Endodermal cell (in vitro differentiated cells): Measurements from ENCODE around the gene STX18. TPM values are rescaled to one million over a fixed set of nuclear protein-coding genes. Genes with fewer than 3 reads are reported as not detected.

ENCODE experiments used
- DNase-seq: peaks from one replicate; pipeline ENCODE4 v3.0.0-alpha.2; 2017
- H3K27ac ChIP-seq: 2 replicates; pipeline ENCODE4 v1.5.1; 2013; ENCODE audit warnings: mild to moderate bottlenecking, low read depth, low read length, moderate library complexity
- H3K27me3 ChIP-seq: 2 replicates; pipeline ENCODE4 v1.6.1; 2013; ENCODE audit warnings: mild to moderate bottlenecking, low read length, moderate library complexity; ENCODE audit not compliant: insufficient read depth, control insufficient read depth, poor library complexity, severe bottlenecking
- H3K36me3 ChIP-seq: 2 replicates; pipeline ENCODE4 v1.7.0; 2013; ENCODE audit warnings: mild to moderate bottlenecking, low read length, moderate library complexity; ENCODE audit not compliant: control insufficient read depth, insufficient read depth
- H3K4me1 ChIP-seq: one replicate; pipeline ENCODE4 v1.7.0; 2013; ENCODE audit warnings: low read length; ENCODE audit not compliant: control insufficient read depth, insufficient read depth
- H3K4me3 ChIP-seq: 2 replicates; pipeline ENCODE4 v1.5.1; 2013; ENCODE audit warnings: mild to moderate bottlenecking, low read length, moderate library complexity
- H3K9ac ChIP-seq: 2 replicates; pipeline ENCODE4 v1.6.1; 2013; ENCODE audit warnings: mild to moderate bottlenecking, low read length, moderate library complexity; ENCODE audit not compliant: poor library complexity, severe bottlenecking; ENCODE audit errors: extremely low read depth
- H3K9me3 ChIP-seq: 2 replicates; pipeline ENCODE4 v1.6.1; 2013; ENCODE audit warnings: mild to moderate bottlenecking, low read length, moderate library complexity; ENCODE audit not compliant: control insufficient read depth
- H3K27ac Mint-ChIP-seq: 2 replicates; pipeline ENCODE4 v1.8.0; 2020; ENCODE audit warnings: mixed read lengths
- H3K27me3 Mint-ChIP-seq: 2 replicates; pipeline ENCODE4 v1.8.0; 2021; ENCODE audit warnings: mild to moderate bottlenecking, mixed read lengths; ENCODE audit not compliant: insufficient read depth
- H3K36me3 Mint-ChIP-seq: 2 replicates; pipeline ENCODE4 v1.8.0; 2020; ENCODE audit warnings: low read depth, mixed read lengths
- H3K4me1 Mint-ChIP-seq: 2 replicates; pipeline ENCODE4 v1.8.0; 2020; ENCODE audit warnings: mixed read lengths
- H3K4me3 Mint-ChIP-seq: 2 replicates; pipeline ENCODE4 v1.8.0; 2020; ENCODE audit warnings: mild to moderate bottlenecking, moderate library complexity, mixed read lengths
- H3K9me3 Mint-ChIP-seq: 2 replicates; pipeline ENCODE4 v1.8.0; 2020; ENCODE audit warnings: mild to moderate bottlenecking, mixed read lengths
- WGBS, 2 experiments: methylation state at CpG; one replicate each; pipeline versions ENCODE4 v1.1.5 to v1.1.7; 2013; ENCODE audit warnings: missing lambda C conversion rate in 2 of 2, mixed read lengths in 1 of 2; ENCODE audit not compliant: insufficient coverage in 1 of 2, insufficient read length in 1 of 2; 5-methylcytosine and 5-hydroxymethylcytosine counted together
- total RNA-seq, 2 donors: library from RNA; stranded (reverse); fragmentation: NEBNext Ultra II Directional in 1 of 2; extraction: Animal tissue kit (Norgen Biotek cat#: 25700) in 1 of 2; gene quantifications; 2 replicates in 1 of 2; 3 replicates in 1 of 2; pipeline ENCODE4 v1.2.1, GENCODE V29; 2021
- TF ChIP-seq, protein P1 (sequence below): fragments of 200-600 bp; sonication (generic); conservative IDR thresholded peaks from 2 replicates; pipeline ENCODE4 v1.5.0; 2021; ENCODE audit warnings: antibody characterized with exemption, mild to moderate bottlenecking

Gene STX18
- total RNA-seq, 2 donors from 2014 or later = 26.9 to 33.3 TPM

DNA sequence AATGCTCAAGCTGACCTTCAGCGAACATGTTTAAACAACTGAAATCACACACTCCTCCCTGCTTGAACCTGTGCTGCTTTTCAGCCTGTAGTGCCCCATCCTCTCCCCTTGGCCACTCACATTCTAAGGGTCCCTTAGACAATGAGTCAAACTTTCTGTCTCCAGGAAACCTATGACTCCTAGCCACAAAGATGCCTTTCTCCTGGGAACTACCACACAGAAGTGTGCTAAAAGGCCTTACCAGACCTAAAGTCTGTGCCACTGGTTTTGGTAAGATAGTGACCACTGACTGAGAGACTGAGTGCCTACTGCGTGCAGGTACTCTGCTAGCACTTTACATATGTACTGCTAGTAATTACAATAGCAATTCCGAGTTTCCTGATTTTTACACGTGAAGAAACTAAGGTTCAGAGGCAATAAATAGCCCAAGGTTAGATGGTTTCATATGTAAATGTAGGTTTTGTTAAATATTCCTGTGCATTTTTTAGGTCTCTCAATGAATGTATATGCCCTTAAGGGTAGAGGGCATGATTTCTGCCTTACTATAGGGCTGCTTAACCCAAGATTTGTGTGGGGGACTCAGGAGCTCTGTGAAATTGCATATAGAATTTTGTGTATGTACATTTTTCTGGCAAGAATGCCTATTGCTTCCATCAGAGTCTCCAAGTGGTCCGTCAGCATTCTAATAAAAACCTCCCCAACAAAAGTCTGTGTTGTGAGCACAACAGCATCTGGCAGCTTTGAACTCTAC, 83.9 kb downstream of the STX18 start:
- DNase-seq = no peak
- peaks cover 51% of the 10 kb centered on the region for H3K36me3 ChIP-seq
- WGBS, 2 experiments = 56 to 66% methylated on average over 4 to 5 of the region's 5 CpGs
- no peak overlapping the region for H3K27ac ChIP-seq
- Mint-ChIP-seq H3K4me1 (peaks cover 19% of the 10 kb centered on the region), H3K27me3 (no peaks in the 10 kb centered on the region), H3K4me3 (no peak overlapping the region), H3K27ac (no peak overlapping the region), H3K36me3 (peaks cover 29% of the 10 kb centered on the region), H3K9me3 (no peaks in the 10 kb centered on the region)
- H3K4me1 ChIP-seq = peaks cover 6% of the 10 kb centered on the region
- no peak overlapping the region for H3K4me3 ChIP-seq
- H3K9me3 ChIP-seq = no peaks in the 10 kb centered on the region
- TF ChIP-seq, protein P1, sequence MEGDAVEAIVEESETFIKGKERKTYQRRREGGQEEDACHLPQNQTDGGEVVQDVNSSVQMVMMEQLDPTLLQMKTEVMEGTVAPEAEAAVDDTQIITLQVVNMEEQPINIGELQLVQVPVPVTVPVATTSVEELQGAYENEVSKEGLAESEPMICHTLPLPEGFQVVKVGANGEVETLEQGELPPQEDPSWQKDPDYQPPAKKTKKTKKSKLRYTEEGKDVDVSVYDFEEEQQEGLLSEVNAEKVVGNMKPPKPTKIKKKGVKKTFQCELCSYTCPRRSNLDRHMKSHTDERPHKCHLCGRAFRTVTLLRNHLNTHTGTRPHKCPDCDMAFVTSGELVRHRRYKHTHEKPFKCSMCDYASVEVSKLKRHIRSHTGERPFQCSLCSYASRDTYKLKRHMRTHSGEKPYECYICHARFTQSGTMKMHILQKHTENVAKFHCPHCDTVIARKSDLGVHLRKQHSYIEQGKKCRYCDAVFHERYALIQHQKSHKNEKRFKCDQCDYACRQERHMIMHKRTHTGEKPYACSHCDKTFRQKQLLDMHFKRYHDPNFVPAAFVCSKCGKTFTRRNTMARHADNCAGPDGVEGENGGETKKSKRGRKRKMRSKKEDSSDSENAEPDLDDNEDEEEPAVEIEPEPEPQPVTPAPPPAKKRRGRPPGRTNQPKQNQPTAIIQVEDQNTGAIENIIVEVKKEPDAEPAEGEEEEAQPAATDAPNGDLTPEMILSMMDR = no peak
- H3K9ac ChIP-seq = no peak overlapping the region
- no peaks in the 10 kb centered on the region for H3K27me3 ChIP-seq

DNA sequence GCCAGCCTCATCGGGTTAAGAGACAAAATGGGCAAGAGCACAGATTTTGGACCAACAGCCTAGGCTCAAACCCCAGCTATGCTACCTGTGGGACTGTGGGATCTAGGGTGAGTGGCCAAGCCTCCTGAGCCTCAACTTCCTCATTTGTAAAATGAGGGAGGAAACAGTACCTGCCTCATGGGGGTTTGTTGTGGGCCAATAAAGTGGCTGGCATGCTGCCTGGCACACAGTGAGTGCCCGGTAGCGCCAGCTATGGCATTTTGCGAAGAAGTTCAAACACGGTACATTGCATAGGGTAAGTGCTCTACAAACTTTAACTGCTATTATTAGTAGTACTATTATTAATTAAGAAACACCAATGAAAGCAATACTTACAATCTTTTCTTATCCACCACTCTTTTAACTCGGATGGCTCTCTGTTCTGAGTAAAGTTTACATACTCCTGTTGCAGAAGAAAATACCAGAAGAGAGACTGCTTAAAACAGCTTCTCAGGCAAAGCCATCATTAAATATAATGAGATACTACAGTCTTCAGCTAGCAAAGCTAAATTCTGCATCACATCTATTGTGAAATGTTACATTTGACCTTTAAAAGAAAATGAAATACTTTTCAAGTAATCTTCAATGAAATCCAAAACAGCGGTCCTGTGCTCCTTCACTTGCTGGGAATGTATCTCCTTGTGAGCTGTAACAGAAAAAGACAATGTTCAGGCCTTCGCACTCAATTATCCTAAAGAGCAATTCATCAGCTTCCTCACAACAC, 84.9 kb downstream of the STX18 start:
- Histone ChIP-seq H3K27ac (no peak overlapping the region), H3K36me3 (peaks cover 55% of the 10 kb centered on the region), H3K4me3 (no peak overlapping the region), H3K9me3 (no peaks in the 10 kb centered on the region), H3K27me3 (no peaks in the 10 kb centered on the region), H3K9ac (no peak overlapping the region), H3K4me1 (peaks cover 3% of the 10 kb centered on the region)
- H3K27ac Mint-ChIP-seq = no peak overlapping the region
- H3K4me3 Mint-ChIP-seq = no peak overlapping the region
- no peaks in the 10 kb centered on the region for H3K27me3 Mint-ChIP-seq
- TF ChIP-seq, protein P1 = no peak
- H3K9me3 Mint-ChIP-seq = no peaks in the 10 kb centered on the region
- no peak for DNase-seq
- peaks cover 15% of the 10 kb centered on the region for H3K4me1 Mint-ChIP-seq
- H3K36me3 Mint-ChIP-seq = peaks cover 39% of the 10 kb centered on the region
- WGBS, 2 experiments = 94 to 100% methylated on average over 2 to 8 of the region's 8 CpGs

DNA sequence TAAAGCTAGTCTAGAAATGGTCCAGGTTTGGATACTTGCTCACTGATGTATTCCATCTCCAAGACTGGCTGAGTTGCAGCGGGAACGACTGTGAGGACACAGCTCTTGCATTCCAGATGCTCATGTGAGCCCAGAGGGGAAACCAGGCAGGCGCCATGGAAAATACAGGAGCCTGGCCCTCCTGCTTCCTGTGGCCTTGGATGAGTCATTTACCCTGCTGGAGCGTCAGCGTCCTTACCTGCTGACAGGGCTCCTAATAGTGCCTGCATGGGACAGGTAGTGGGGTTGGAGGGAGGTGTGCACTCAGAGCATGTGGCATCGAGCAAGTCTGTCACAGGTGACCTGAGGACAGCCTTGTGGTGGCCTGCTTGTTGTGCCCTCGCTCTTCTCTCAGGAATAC, 85.5 kb downstream of the STX18 start:
- 93 to 96% methylated on average over 7 of the region's 7 CpGs for WGBS, 2 experiments
- no peaks in the 10 kb centered on the region for H3K9me3 Mint-ChIP-seq
- H3K4me3 ChIP-seq = no peak overlapping the region
- H3K9me3 ChIP-seq = no peaks in the 10 kb centered on the region
- peak; percentile 70 for DNase-seq
- H3K27me3 Mint-ChIP-seq = no peaks in the 10 kb centered on the region
- no peak overlapping the region for H3K9ac ChIP-seq
- H3K4me1 ChIP-seq = no peaks in the 10 kb centered on the region
- peaks cover 8% of the 10 kb centered on the region for H3K4me1 Mint-ChIP-seq
- H3K4me3 Mint-ChIP-seq = no peak overlapping the region
- H3K27me3 ChIP-seq = no peaks in the 10 kb centered on the region
- no peak overlapping the region for H3K27ac ChIP-seq
- H3K27ac Mint-ChIP-seq = no peak overlapping the region
- TF ChIP-seq, protein P1 = no peak
- H3K36me3 Mint-ChIP-seq = peaks cover 44% of the 10 kb centered on the region
- peaks cover 61% of the 10 kb centered on the region for H3K36me3 ChIP-seq
